ENCODE results near the gene SEPTIN5. TPM values are rescaled to one million over a fixed set of nuclear protein-coding genes. Genes with fewer than 3 reads are reported as not detected.
A peak's percentile ranks its signal among the peaks of the same experiment; 100 is the strongest.

Gene SEPTIN5
- total and polyA plus RNA-seq, 9 of the 15 experiments (the other 6 are each of a cell fraction or from before 2014, with no cell fraction given): 0.03 to 195 (median 119) TPM

DNA sequence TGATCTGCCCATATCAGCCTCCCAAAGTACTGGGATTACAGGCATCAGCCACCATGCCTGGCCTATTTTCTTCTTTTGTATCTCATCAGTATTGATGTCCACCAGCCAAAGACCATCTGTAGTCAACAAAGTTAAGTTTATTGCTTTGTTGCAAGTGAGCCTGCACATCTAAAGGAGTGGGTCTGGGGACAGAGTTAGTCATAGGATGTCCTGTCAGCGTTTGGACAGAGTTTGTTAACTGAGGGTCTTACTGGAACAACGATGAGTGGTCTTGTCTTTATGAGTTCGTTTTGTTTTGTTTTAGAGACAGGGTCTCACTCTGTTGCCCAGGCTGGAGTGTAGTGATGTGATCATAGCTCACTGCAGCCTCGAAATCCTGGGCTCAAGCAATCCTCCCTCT is 40.6 kb upstream of the SEPTIN5 start (continued):
- TF ChIP-seq ETV6 (IDR thresholded peaks at IDR 0.05; ENCODE audit: borderline replicate concordance in 1 of 2, low read depth in 2 of 2, low read length in 1 of 2): no peak
- no peak for TF ChIP-seq ETV6 (CRISPR knock-in tag; IDR thresholded peaks at IDR 0.05; ENCODE audit: borderline replicate concordance)
- TF ChIP-seq ZNF134 (CRISPR knock-in tag; conservative IDR thresholded peaks at IDR 0.05): no peak
- TF ChIP-seq, protein P1, sequence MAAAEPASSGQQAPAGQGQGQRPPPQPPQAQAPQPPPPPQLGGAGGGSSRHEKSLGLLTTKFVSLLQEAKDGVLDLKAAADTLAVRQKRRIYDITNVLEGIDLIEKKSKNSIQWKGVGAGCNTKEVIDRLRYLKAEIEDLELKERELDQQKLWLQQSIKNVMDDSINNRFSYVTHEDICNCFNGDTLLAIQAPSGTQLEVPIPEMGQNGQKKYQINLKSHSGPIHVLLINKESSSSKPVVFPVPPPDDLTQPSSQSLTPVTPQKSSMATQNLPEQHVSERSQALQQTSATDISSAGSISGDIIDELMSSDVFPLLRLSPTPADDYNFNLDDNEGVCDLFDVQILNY (CRISPR knock-in tag; IDR thresholded peaks at IDR 0.05): peak; percentile 20; the same call in 1 of the 2 replicates

DNA sequence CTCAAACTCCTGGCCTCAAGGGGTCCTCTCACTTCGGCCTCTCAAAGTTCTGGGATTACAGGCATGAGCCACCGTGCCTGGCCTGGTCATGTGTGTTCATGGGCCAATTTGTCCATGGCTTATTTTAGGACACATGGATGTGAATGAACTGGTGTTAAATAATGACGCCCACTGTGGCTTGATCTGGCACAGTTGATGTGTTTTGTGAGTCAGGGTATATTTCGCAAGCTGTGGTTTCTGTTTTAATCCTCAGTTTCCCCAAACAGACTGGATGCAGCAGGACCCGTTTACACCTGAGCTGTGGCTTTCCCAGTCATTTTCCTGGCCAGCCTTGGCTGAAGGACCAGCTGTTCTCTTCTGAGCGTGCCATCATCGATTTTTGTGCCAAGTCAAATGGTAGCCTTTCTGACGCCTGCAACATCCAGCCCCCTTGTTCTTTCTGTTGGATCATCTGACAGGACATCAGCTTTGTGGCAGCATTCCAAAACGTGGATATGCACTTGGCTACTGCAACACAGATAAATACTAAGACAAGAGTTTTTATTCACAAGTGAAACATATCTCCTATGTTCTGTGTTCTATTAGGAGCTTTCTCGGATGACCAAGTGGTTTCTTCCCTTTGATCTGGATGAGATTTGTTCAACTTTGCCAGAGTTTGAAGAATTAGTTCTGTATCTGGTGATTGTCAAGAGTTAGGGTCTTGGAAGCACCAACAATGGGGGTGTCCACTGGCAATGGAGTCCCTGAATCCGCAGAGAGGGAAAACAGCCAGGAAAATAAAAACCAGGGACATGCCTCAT is 40.0 kb upstream of the SEPTIN5 start:
- Histone ChIP-seq H3K4me3 (no peak overlapping the region), H3K36me3 (ENCODE audit: control insufficient read depth, insufficient read depth, low read length) (no peaks in the 10 kb centered on the region), H3K4me2 (ENCODE audit: insufficient read depth, low read length) (no peak overlapping the region), H3K27ac (ENCODE audit: extremely low read depth, low read depth, low read length) (no peak overlapping the region), H3K9me1 (ENCODE audit: control insufficient read depth, insufficient read depth, low read length) (no peaks in the 10 kb centered on the region), H4K20me1 (replicated peaks; ENCODE audit: control insufficient read depth, insufficient read depth, low read length) (no peaks in the 10 kb centered on the region), H3K9ac (ENCODE audit: insufficient read depth in 1 of 2, low read depth in 2 of 2, low read length in 2 of 2) (peak overlapping the region in 1 of 2 experiments; percentile 29; a peak in 1 of 4 replicates), H2AFZ (ENCODE audit: low read depth, low read length) (no peak overlapping the region), H3K9me3 (replicated peaks; ENCODE audit: control insufficient read depth, insufficient read depth, low read depth, low read length) (peaks cover 3% of the 10 kb centered on the region; the same call in 1 of the 2 replicates), H3K4me1 (replicated peaks in 1 of 2; ENCODE audit: control insufficient read depth in 2 of 2, insufficient read depth in 2 of 2, low read length in 2 of 2) (peaks cover 0 to under 1% of the 10 kb centered on the region in 2 experiments; a peak in 2 of 5 replicates), H3K79me2 (ENCODE audit: control insufficient read depth, insufficient read depth, low read length) (no peaks in the 10 kb centered on the region), H3K27me3 (ENCODE audit: control insufficient read depth in 2 of 2, insufficient read depth in 2 of 2, low read length in 2 of 2) (peaks cover 39 to 55% of the 10 kb centered on the region in 2 experiments)
- no TSS peak for BruUV-seq (replicated peaks)
- ChIA-PET POLR2A (interaction anchor here (0.6 to 10.5 kb wide), 11 partner anchors 10 to 530 kb away, joined by 3 to 80 read pairs (median 3); partner anchors contain the start of gene ESS2), CTCF (ENCODE audit: low intra/inter-chr PET ratio) (interaction anchor here (1.1 kb wide), 1 partner anchor 44 kb away, joined by 3 read pairs; no protein-coding TSS in a partner anchor)
- WGBS (ENCODE audit: insufficient coverage, low coverage, missing lambda C conversion rate): 2% methylated on average over 11 of the region's 11 CpGs
- no peak for FAIRE-seq
- peak in 1 of 4 experiments; percentile 22 for DNase-seq (ENCODE audit: extremely low read depth in 1 of 4, low spot score in 3 of 4)
- ATAC-seq: no peak
- intact Hi-C loops (cut with micrococcal nuclease) (no loop called here), in situ Hi-C loops (cut with MboI) (no loop called here)
- TF ChIP-seq CEBPB (tag; IDR thresholded peaks at IDR 0.05) (0 out of 2 replicates have a peak, but pooled peaks have one; percentile 18), NBN (IDR thresholded peaks at IDR 0.05; ENCODE audit: low read depth) (no peak), PML (IDR thresholded peaks at IDR 0.05; ENCODE audit: low read length) (no peak), HNRNPH1 (optimal IDR thresholded peaks at IDR 0.05; ENCODE audit: low read depth, low read length) (no peak), KLF1 (tag; IDR thresholded peaks at IDR 0.05) (no peak), RBBP5 (IDR thresholded peaks at IDR 0.05; ENCODE audit: borderline replicate concordance, insufficient read depth, low read length, poor library complexity, severe bottlenecking) (peak; percentile 30)
- TF ChIP-seq, protein P2, sequence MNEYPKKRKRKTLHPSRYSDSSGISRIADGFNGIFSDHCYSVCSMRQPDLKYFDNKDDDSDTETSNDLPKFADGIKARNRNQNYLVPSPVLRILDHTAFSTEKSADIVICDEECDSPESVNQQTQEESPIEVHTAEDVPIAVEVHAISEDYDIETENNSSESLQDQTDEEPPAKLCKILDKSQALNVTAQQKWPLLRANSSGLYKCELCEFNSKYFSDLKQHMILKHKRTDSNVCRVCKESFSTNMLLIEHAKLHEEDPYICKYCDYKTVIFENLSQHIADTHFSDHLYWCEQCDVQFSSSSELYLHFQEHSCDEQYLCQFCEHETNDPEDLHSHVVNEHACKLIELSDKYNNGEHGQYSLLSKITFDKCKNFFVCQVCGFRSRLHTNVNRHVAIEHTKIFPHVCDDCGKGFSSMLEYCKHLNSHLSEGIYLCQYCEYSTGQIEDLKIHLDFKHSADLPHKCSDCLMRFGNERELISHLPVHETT (CRISPR knock-in tag; conservative IDR thresholded peaks at IDR 0.05 in 1 of 2, IDR thresholded peaks at IDR 0.05 in 1 of 2): 0 out of 4 replicates have a peak, but pooled peaks of 1 of the 2 experiments have one; percentile 72
- TF ChIP-seq, protein P3, sequence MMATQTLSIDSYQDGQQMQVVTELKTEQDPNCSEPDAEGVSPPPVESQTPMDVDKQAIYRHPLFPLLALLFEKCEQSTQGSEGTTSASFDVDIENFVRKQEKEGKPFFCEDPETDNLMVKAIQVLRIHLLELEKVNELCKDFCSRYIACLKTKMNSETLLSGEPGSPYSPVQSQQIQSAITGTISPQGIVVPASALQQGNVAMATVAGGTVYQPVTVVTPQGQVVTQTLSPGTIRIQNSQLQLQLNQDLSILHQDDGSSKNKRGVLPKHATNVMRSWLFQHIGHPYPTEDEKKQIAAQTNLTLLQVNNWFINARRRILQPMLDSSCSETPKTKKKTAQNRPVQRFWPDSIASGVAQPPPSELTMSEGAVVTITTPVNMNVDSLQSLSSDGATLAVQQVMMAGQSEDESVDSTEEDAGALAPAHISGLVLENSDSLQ (IDR thresholded peaks at IDR 0.05): 0 out of 2 replicates have a peak, but pooled peaks have one; percentile 24
- TF ChIP-seq, protein P4, sequence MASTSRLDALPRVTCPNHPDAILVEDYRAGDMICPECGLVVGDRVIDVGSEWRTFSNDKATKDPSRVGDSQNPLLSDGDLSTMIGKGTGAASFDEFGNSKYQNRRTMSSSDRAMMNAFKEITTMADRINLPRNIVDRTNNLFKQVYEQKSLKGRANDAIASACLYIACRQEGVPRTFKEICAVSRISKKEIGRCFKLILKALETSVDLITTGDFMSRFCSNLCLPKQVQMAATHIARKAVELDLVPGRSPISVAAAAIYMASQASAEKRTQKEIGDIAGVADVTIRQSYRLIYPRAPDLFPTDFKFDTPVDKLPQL (IDR thresholded peaks at IDR 0.05; ENCODE audit: extremely low read depth, insufficient read length): no peak
